NCI-H1048 (cell line): ENCODE measurements around the gene RANBP10.
"Not testable (repeated sequence)": the region's sequence is repeated elsewhere in the genome, so short reads cannot be mapped to it uniquely, and the experiment has no call there.

ENCODE experiments used
- DNase-seq: peaks from one replicate; lab custom pipeline; 2025; lab: John Stamatoyannopoulos, UW

Gene RANBP10

GRCh38 chr16:67713647-67714273, 92.6 kb downstream of the RANBP10 start:
- no peak for DNase-seq

- DNase-seq: no peak
Measured at GRCh38 chr16:67710607-67711006, 95.8 kb downstream of the RANBP10 start.

- no peak for DNase-seq
Measured at GRCh38 chr16:67709050-67709449, 97.3 kb downstream of the RANBP10 start.

- no peak for DNase-seq
Measured at GRCh38 chr16:67708368-67708771, 98.0 kb downstream of the RANBP10 start.

GRCh38 chr16:67707790-67708189, 98.6 kb downstream of the RANBP10 start:
- DNase-seq: no peak

GRCh38 chr16:67707210-67707609, 99.2 kb downstream of the RANBP10 start:
- no peak for DNase-seq

GRCh38 chr16:67704110-67704509, 102.2 kb downstream of the RANBP10 start:
- DNase-seq: no peak

GRCh38 chr16:67703626-67704025, 102.7 kb downstream of the RANBP10 start:
- no peak for DNase-seq

GRCh38 chr16:67702130-67702529, 104.2 kb downstream of the RANBP10 start:
- DNase-seq: no peak

GRCh38 chr16:67701420-67701819, 104.9 kb downstream of the RANBP10 start:
- DNase-seq: no peak

GRCh38 chr16:67699265-67699664, 107.1 kb downstream of the RANBP10 start:
- DNase-seq: no peak

GRCh38 chr16:67697422-67698185, 108.8 kb downstream of the RANBP10 start:
- no peak for DNase-seq

GRCh38 chr16:67694611-67695010, 111.7 kb downstream of the RANBP10 start:
- DNase-seq: no peak

- not testable (repeated sequence) for DNase-seq
Measured at GRCh38 chr16:67693517-67694285, 112.7 kb downstream of the RANBP10 start.

- no peak for DNase-seq
Measured at GRCh38 chr16:67685388-67686112, 120.8 kb downstream of the RANBP10 start.

GRCh38 chr16:67683767-67684166, 122.6 kb downstream of the RANBP10 start:
- DNase-seq: no peak

GRCh38 chr16:67679935-67680897, 126.1 kb downstream of the RANBP10 start:
- no peak for DNase-seq

- no peak for DNase-seq
Measured at GRCh38 chr16:67678354-67679023, 127.9 kb downstream of the RANBP10 start.

- DNase-seq: no peak
Measured at GRCh38 chr16:67677712-67678111, 128.6 kb downstream of the RANBP10 start.

- no peak for DNase-seq
Measured at GRCh38 chr16:67676939-67677338, 129.4 kb downstream of the RANBP10 start.
